PC-9 (cell line): ENCODE measurements around the gene SERPINF2. TPM values are rescaled to one million over a fixed set of nuclear protein-coding genes. Genes with fewer than 3 reads are reported as not detected.

Experiments used
- BruUV-seq: library from RNA; stranded (reverse); fragments of 400-500 nt; replicated peaks from 2 replicates; lab custom pipeline; 2021; lab: Mats Ljungman, UMichigan
- CTCF ChIA-PET: fragments of 300-600 bp; sonication (Branson Sonifier 250); formaldehyde crosslinking; loops from one replicate; lab custom pipeline; 2022; ENCODE audit warnings: antibody characterized with exemption; lab: Charles Lee
- POLR2A ChIA-PET: fragments of 300-600 bp; sonication (Branson Sonifier 250); formaldehyde crosslinking; loops from one replicate; lab custom pipeline; 2022; ENCODE audit warnings: antibody characterized with exemption; ENCODE audit not compliant: unreplicated experiment; lab: Charles Lee
- DNase-seq, 2 experiments: peaks; one replicate each; pipeline versions ENCODE4 v3.0.0 to v3.0.0-alpha.2; 2015 to 2022; ENCODE audit warnings: mixed read lengths in 1 of 2
- H2AFZ ChIP-seq: fragments of 200-600 bp; sonication (generic); 2 replicates; pipeline ENCODE4 v1.8.1; 2017; ENCODE audit warnings: antibody characterized with exemption
- H3F3A ChIP-seq: fragments of 200-600 bp; sonication (generic); 2 replicates; pipeline ENCODE4 v1.8.1; 2017; ENCODE audit warnings: antibody characterized with exemption, mild to moderate bottlenecking, low read depth; ENCODE audit not compliant: insufficient read depth
- H3K27ac ChIP-seq: fragments of 200-600 bp; sonication (generic); 2 replicates; pipeline ENCODE4 v1.6.1; 2016; ENCODE audit warnings: mixed run types
- H3K27me3 ChIP-seq: fragments of 200-600 bp; sonication (generic); 2 replicates; pipeline ENCODE4 v1.6.1; 2016; ENCODE audit warnings: low read depth, mixed run types; ENCODE audit not compliant: insufficient read depth
- H3K36me3 ChIP-seq: fragments of 200-600 bp; sonication (generic); 2 replicates; pipeline ENCODE4 v1.6.1; 2016; ENCODE audit warnings: low read depth, mixed run types
- H3K4me1 ChIP-seq: fragments of 200-600 bp; sonication (generic); replicated peaks from 2 replicates; pipeline ENCODE4 v1.6.1; 2016; ENCODE audit warnings: mixed run types; ENCODE audit not compliant: insufficient read depth
- H3K4me2 ChIP-seq: fragments of 200-600 bp; sonication (generic); 2 replicates; pipeline ENCODE4 v1.6.1; 2017; ENCODE audit warnings: mixed run types
- H3K4me3 ChIP-seq: fragments of 200-600 bp; sonication (generic); 2 replicates; pipeline ENCODE4 v1.6.1; 2016; ENCODE audit warnings: mixed run types
- H3K79me2 ChIP-seq: fragments of 200-600 bp; sonication (generic); 2 replicates; pipeline ENCODE4 v1.6.1; 2017; ENCODE audit warnings: low read depth, mixed run types
- H3K9me2 ChIP-seq: fragments of 200-600 bp; sonication (generic); 2 replicates; pipeline ENCODE4 v1.8.1; 2017; ENCODE audit warnings: mild to moderate bottlenecking; ENCODE audit not compliant: insufficient read depth
- H3K9me3 ChIP-seq: fragments of 200-600 bp; sonication (generic); 2 replicates; pipeline ENCODE4 v1.8.1; 2016; ENCODE audit warnings: low read depth; ENCODE audit not compliant: insufficient read depth
- H4K20me1 ChIP-seq: fragments of 200-600 bp; sonication (generic); 2 replicates; pipeline ENCODE4 v1.8.1; 2017; ENCODE audit not compliant: insufficient read depth
- EZH2 ChIP-seq: fragments of 200-600 bp; sonication (generic); IDR thresholded peaks from 2 replicates; pipeline ENCODE4 v1.8.0; 2017; ENCODE audit warnings: antibody characterized with exemption, low read depth
- intact Hi-C: fragments of 100-400 bp; cut with micrococcal nuclease; formaldehyde crosslinking; loops from one replicate; pipeline ENCODE4 v1.10.0; 2022; ENCODE audit not compliant: unreplicated experiment
- total RNA-seq: library from RNA; stranded (reverse); gene quantifications from 2 replicates; pipeline ENCODE4 v1.2.3, GENCODE V29; 2021
- TF ChIP-seq, protein P1 (sequence below): fragments of 200-600 bp; sonication (generic); conservative IDR thresholded peaks from 2 replicates; pipeline ENCODE4 v1.6.1; 2017; ENCODE audit warnings: mixed run types, antibody characterized with exemption, mild to moderate bottlenecking, moderate library complexity

Gene SERPINF2
- total RNA-seq, 1 experiment from 2014 or later, result 9.5 TPM

DNA sequence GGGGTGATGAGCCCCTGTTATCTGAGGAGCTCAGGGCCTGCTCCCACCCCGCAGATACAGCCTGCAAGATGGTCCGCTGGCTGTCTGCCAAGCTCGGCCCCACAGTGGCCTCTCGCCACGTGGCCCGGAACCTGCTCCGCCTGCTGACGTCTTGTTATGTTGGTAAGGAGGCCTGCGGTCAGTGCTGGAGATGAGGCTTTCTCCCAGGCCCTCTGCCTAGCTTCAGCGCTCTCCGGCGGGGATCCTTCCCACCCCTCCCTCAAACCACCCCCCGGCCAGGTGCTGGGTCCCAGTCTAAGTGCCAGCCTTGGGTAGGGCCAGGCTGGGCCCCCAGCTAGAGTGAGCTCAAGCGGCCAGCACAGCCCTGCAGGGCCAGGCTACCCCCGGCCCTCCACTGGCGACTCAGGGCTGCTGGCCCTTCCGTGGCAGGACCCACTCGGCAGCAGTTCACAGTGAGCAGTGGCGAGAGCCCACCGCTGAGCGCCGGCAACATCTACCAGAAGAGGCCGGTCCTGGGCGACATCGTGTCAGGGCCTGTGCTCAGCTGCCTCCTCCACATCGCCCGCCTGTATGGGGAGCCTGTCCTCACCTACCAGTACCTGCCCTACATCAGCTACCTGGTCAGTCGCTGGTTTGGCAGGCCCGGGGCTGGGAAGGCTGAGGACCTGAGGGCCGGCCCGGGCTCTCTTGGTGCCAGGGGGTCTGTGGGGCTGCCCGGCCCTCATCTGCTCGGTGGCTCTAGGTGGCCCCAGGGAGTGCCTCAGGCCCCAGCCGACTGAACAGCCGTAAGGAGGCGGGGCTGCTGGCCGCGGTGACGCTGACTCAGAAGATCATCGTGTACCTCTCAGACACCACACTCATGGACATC, 12.1 kb upstream of the SERPINF2 start:
- no peaks in the 10 kb centered on the region for H3K9me3 ChIP-seq
- intact Hi-C loops, result no loop called here
- no peaks in the 10 kb centered on the region for H3K27me3 ChIP-seq
- peaks cover 3% of the 10 kb centered on the region; the same call in 1 of the 2 replicates for H3K79me2 ChIP-seq
- H3K4me1 ChIP-seq, result no peaks in the 10 kb centered on the region
- H3F3A ChIP-seq, result no peaks in the 10 kb centered on the region
- BruUV-seq, result no TSS peak
- H3K27ac ChIP-seq, result no peak overlapping the region
- peak in 1 of 2 experiments; percentile 54 for DNase-seq
- H3K4me2 ChIP-seq, result no peak overlapping the region
- H3K36me3 ChIP-seq, result no peaks in the 10 kb centered on the region
- TF ChIP-seq, protein P1, sequence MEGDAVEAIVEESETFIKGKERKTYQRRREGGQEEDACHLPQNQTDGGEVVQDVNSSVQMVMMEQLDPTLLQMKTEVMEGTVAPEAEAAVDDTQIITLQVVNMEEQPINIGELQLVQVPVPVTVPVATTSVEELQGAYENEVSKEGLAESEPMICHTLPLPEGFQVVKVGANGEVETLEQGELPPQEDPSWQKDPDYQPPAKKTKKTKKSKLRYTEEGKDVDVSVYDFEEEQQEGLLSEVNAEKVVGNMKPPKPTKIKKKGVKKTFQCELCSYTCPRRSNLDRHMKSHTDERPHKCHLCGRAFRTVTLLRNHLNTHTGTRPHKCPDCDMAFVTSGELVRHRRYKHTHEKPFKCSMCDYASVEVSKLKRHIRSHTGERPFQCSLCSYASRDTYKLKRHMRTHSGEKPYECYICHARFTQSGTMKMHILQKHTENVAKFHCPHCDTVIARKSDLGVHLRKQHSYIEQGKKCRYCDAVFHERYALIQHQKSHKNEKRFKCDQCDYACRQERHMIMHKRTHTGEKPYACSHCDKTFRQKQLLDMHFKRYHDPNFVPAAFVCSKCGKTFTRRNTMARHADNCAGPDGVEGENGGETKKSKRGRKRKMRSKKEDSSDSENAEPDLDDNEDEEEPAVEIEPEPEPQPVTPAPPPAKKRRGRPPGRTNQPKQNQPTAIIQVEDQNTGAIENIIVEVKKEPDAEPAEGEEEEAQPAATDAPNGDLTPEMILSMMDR, result no peak
- TF ChIP-seq EZH2, result no peak
- ChIA-PET POLR2A (interaction anchor here (0.5 kb wide), 1 partner anchor 82 kb away, joined by 8 read pairs; no protein-coding TSS in a partner anchor), CTCF (interaction anchor here (0.8 kb wide), 1 partner anchor 99 kb away, joined by 7 read pairs; the partner anchor contains the start of genes RPA1 and SMYD4)
- H2AFZ ChIP-seq, result no peak overlapping the region
- no peaks in the 10 kb centered on the region; the same call in none of the 2 replicates for H4K20me1 ChIP-seq
- no peak overlapping the region for H3K4me3 ChIP-seq
- H3K9me2 ChIP-seq, result no peaks in the 10 kb centered on the region

DNA sequence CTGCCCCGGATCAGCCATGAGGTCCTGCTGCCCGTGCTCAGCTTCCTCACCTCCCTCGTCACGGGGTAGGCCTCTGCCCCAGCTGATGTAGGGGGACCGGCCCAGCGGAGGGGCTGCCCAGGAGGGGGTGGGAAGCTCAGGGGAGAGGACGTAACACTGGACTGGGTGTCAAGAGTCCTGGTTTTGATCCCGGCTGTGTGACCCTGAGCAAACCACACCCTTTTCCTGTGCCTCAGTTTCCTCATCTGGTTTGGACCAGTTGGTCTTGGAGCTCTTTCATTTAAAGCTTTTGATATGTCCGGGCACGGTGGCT, 11.5 kb upstream of the SERPINF2 start:
- no peaks in the 10 kb centered on the region for H3K4me1 ChIP-seq
- no peaks in the 10 kb centered on the region for H3K27me3 ChIP-seq
- no peaks in the 10 kb centered on the region; the same call in none of the 2 replicates for H4K20me1 ChIP-seq
- no peak overlapping the region for H3K4me3 ChIP-seq
- TF ChIP-seq, protein P1, result no peak
- TF ChIP-seq EZH2, result no peak
- intact Hi-C loops, result no loop called here
- no TSS peak for BruUV-seq
- no peaks in the 10 kb centered on the region for H3F3A ChIP-seq
- H2AFZ ChIP-seq, result no peak overlapping the region
- CTCF ChIA-PET, result no interaction called here
- no peak for DNase-seq
- no peaks in the 10 kb centered on the region for H3K79me2 ChIP-seq
- H3K4me2 ChIP-seq, result no peak overlapping the region
- no peak overlapping the region for H3K27ac ChIP-seq
- POLR2A ChIA-PET, result interaction anchor here (0.5 kb wide), 1 partner anchor 82 kb away, joined by 8 read pairs; no protein-coding TSS in a partner anchor
- no peaks in the 10 kb centered on the region for H3K9me3 ChIP-seq
- no peaks in the 10 kb centered on the region for H3K36me3 ChIP-seq
- H3K9me2 ChIP-seq, result no peaks in the 10 kb centered on the region

DNA sequence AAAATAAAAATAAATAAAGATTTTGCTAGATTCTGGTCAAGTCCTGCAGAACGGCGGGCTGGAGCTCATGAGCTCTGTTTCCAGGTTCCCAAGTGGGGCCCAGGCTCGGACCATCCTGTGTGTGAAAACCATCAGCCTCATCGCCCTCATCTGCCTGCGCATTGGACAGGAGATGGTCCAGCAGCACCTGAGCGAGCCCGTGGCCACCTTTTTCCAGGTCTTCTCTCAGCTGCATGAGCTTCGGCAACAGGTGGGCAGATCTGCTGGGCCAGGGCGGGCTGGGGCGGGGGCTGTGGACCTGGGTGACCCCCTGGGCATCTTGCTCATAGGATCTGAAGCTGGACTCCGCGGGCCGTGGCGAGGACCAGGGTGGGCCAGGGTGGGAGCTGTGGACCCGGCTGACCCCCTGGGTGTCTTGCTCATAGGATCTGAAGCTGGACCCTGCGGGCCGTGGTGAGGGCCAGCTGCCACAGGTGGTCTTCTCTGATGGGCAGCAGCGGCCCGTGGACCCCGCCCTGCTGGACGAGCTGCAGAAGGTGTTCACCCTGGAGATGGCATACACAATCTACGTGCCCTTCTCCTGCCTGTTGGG, 10.3 kb upstream of the SERPINF2 start:
- no peak overlapping the region for H3K27ac ChIP-seq
- ChIA-PET POLR2A (no interaction called here), CTCF (interaction anchor here (0.6 kb wide), 1 partner anchor 70 kb away, joined by 3 read pairs; no protein-coding TSS in a partner anchor)
- no peak overlapping the region for H3K4me3 ChIP-seq
- BruUV-seq, result no TSS peak
- no peaks in the 10 kb centered on the region for H3K4me1 ChIP-seq
- no peaks in the 10 kb centered on the region for H3K9me3 ChIP-seq
- H3K4me2 ChIP-seq, result no peak overlapping the region
- no peak for DNase-seq
- no peak overlapping the region for H2AFZ ChIP-seq
- intact Hi-C loops, result no loop called here
- H3K27me3 ChIP-seq, result no peaks in the 10 kb centered on the region
- TF ChIP-seq, protein P1, result no peak
- no peak for TF ChIP-seq EZH2
- H3K79me2 ChIP-seq, result no peaks in the 10 kb centered on the region
- H3K9me2 ChIP-seq, result no peaks in the 10 kb centered on the region
- H4K20me1 ChIP-seq, result no peaks in the 10 kb centered on the region; the same call in none of the 2 replicates
- H3K36me3 ChIP-seq, result no peaks in the 10 kb centered on the region
- H3F3A ChIP-seq, result no peaks in the 10 kb centered on the region
